Retina (tissue), 1 donor: Measurements from ENCODE around the gene SPPL3.
A peak's percentile ranks its signal among the peaks of the same experiment; 100 is the strongest.
"Not testable (repeated sequence)": the region's sequence is repeated elsewhere in the genome, so short reads cannot be mapped to it uniquely, and the experiment has no call there.

Experiments used
- DNase-seq: peaks from one replicate; pipeline ENCODE4 v3.0.0-alpha.2; 2016

Gene SPPL3

DNA sequence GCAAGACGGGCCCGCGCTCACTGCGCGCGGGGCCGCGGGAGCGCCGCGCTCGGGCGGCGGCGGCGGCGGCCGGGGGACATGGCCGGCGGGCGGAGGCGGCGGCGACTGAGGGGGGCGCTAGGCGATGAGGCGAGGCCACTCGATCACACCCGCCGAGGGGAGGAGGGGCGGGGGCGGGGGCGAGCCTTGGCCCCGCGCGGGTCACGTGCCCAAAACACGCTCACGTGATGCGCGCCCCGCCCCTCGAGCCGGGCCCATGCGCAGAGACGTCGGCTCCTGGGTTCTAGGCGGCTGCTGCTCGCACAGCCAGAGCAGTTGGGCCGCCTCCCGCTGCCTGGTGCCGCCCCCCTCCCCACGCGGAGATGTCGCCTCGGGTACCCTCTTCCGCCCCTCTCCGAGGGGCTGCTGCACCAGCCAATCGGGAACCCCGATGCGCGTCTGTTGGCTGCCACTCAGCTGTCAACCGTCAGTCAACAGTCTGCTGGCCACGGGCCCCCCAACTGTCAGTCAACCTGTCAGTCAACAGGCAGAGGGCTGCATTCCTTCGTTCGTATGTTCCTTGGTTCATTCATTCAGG lies at the start of gene SPPL3:
TSS of gene SPPL3 (minus strand) at position 162 of the 577 bp plus-strand sequence. CDS start 491 bp downstream, outside the sequence.
- DNase-seq = peak; percentile 95

DNA sequence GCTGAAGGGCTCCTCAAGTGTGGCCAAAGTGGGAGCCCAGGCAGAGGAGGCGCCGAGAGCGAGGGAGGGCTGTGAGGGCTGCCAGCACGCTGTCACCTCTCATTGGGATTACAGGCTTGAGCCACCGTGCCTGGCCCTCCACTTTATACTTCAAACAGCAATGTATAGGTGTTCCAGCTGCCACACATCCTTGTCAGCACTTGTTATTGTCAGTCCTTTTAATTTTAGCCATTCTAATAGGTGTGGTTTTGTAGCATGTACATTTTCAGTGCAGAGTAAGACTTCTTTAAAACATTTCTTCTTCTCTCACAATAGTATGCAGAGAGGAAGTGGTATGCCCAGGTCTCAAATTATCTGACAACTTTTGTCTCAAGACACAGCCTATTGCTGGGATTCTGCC lies 46.6 kb upstream of the SPPL3 start:
- no peak for DNase-seq

GRCh38 chr12:120950260-120950799 lies 46.2 kb upstream of the SPPL3 start:
- DNase-seq = not testable (repeated sequence)

DNA sequence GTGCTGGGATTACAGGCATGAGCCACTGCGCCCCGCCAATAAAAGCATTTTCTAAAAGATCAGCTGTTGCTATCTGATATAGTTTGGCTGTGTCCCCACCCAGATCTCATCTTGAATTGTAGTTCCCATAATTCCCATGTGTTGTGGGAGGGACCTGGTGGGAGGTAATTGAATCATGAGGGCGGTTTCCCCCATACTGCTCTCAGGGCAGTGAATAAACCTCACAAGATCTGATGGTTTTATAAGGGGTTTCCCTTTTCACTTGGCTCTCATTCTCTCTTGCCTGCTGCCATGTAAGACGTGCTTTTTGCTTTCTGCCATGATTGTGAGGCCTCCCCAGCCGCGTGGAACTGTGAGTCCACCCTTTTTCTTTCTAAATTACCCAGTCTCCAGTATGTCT lies 41.4 kb upstream of the SPPL3 start:
- not testable (repeated sequence) for DNase-seq

DNA sequence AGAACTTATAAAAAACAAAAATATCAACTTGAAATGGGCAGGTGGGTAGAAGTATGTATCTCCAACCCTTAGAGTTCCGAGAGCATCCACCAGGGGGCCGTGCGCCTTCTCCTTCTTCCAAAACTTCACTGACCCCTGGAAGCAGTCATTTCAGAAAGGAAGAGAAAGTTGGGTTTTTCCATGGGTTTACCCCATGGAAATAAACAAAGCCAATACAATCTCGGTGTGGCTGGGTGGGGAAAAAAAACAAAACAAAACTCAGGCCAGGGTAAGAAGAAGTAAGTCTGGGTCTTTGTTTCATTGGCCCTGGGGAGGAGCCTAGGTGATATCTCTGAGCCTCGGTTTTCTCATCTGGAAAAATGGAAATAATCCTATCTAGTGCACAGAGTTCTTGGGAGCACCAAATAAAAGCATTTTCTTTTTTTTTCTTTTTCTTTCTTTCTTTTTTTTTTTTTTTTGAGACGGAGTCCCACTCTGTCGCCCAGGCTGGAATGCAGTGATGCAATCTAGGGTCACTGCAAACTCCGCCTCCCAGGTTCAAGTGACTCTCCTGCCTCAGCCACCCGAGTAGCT lies 40.6 kb upstream of the SPPL3 start:
- DNase-seq = peak; percentile 41

DNA sequence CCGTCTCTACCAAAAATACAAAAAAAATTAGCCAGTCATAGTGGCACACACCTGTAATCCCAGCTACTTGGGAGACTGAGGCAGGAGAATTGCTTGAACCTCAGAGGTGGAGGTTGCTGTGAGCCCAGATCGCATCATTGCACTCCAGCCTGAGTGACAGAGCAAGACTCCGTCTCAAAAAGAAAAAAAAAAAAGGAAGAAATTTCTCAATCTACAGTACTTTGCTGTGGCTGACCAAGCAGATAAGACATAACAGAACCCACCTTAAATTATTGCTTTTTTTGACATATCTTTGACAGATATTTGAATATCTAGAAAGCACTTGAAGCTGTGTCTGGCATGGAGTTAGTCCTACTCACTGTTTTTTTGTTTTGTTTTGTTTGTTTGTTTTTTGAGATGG lies 39.3 kb upstream of the SPPL3 start:
- DNase-seq = no peak

DNA sequence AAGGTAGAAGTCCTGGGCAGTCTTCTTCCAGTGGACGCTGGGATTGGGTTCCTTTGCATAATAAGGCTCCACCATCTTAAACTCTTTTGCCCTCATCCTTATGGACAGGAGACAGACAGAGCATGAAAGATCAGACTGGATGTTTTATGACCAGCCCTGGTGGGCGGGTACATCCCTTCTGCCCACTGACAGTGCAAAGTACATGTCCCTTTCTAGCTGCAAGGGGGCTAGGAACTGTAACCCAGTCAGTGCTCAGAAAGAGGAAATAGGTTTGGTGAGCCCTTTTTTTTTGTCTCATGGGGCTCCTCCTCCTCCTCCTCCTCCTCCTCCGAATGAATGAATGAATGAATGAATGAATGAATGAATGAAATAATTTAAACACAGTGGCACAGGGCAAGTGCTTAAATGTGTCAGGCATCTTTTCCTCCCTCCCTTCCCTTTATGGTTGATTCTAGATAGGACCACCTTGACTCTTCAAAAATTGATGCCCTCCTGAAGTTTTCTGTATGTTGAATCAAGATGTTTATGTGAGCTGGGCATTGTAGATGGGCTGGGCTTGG lies 37.8 kb upstream of the SPPL3 start:
- DNase-seq = no peak

- no peak for DNase-seq
These were observed 37.3 kb upstream of the SPPL3 start for GRCh38 chr12:120941412-120941811.

- DNase-seq = no peak
These were observed 36.6 kb upstream of the SPPL3 start for GRCh38 chr12:120940799-120941198.

GRCh38 chr12:120940006-120940405 lies 35.8 kb upstream of the SPPL3 start:
- DNase-seq = no peak

DNA sequence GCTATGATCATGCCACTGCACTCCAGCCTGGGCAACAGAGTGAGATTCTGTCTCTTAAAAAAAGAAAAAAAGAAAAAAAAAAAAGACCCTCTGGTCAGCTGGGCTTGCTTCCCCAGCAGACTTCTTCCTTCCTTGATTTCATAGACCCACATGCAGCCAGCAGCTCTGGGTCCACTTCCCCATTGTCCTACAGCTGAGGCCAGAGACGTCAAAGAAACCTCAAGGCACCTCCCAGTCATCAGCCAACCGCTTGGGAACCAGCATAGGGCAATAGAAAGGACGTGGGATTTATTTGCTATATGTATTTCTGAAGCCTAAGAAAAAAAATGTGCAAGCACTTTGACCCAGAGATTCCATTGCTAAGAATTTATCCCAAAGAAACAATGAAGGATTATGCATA lies 35.4 kb upstream of the SPPL3 start:
- DNase-seq = no peak

GRCh38 chr12:120938496-120938895 lies 34.3 kb upstream of the SPPL3 start:
- DNase-seq = no peak

DNA sequence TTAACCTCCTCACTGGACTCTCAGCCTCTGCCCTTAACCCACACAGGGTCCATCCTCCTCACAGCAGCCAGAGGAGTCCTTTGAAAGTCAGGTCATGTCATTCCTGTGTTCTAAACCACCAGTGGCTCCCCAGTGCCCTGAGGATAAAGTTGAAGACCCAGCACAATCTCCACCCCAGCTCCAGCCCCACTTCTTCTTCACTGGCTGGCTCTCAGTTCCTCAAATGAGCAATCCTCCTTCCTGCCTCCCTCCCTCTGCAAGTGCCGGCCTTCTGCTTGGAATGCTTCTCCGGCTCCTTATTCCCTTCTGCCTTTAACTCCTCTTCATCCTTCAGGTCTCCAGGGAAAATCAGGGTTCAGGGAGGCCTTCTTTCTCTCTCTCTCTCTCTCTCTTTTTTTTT lies 32.0 kb upstream of the SPPL3 start:
- DNase-seq = peak; percentile 2

DNA sequence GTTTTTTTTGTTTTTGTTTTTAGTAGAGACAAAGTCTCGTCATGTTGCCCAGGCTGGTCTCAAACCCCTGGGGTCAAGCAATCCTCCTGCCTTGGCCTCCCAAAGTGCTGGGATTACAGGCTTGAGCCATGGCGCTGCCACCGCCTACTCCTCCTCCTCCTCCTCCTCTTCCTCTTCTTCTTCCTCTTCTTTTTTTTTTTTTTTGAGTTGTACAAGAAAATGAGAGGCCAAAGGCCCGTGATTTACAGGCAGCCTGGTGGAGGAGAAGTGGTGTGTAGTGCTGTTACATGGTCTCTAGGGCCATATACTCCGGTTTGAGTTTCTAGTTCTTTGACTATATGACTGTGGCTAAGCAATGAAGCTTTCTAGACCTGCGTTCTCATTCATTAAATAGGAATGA lies 29.6 kb upstream of the SPPL3 start:
- DNase-seq = no peak

GRCh38 chr12:120932956-120933526 lies 28.9 kb upstream of the SPPL3 start:
- no peak for DNase-seq

DNA sequence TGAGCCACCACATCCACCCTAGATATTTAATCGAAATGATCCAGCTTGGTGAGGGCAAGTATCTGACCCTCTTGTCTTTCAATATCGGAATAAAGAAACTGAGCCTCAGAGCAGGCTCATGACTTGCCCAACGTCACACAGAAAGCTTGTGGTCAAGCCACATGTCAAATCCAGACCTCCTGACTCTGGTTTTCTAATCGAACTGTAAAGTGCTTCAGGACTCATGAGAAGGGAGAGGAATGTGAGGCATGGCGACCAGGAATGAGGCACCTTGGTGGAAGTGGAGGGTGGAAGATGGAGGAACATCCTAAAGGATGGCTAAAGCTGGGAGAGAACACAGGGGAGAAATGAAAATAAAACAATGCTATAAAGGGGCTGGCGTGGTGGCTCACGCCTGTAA lies 27.9 kb upstream of the SPPL3 start:
- DNase-seq = no peak

GRCh38 chr12:120930032-120930431 lies 25.9 kb upstream of the SPPL3 start:
- DNase-seq = no peak

GRCh38 chr12:120928864-120929652 lies 24.9 kb upstream of the SPPL3 start:
- no peak for DNase-seq

- no peak for DNase-seq
These were observed 21.8 kb upstream of the SPPL3 start for GRCh38 chr12:120925740-120926563.

DNA sequence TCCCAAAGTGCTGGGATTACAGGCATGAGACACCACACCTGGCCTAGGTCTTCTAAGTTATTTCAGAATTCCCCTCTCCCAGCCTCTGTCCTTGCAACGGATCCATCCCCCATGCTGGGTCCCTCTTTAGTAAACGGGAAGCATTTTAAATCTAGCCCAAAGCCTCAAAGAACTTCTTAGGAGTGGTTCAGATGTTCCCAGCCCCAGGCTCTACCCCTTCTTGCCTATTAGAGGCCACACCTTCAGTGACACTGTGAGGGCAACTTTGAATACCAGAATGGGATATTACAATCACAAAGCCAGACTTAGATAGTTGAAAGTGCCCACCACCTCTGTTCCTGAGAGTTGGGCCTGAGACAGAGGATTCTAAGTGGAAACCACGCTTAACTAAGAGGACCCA lies 18.1 kb upstream of the SPPL3 start:
- no peak for DNase-seq

- no peak for DNase-seq
These were observed 17.5 kb upstream of the SPPL3 start for GRCh38 chr12:120921637-120922036.

- DNase-seq = no peak
These were observed 16.0 kb upstream of the SPPL3 start for GRCh38 chr12:120920178-120920577.
